Natural killer cell treated with Interleukin-12 subunit alpha and Interleukin-12 subunit beta and Interleukin-15 and Interleukin-18, amount 100 ng/mL, for 72 hours (primary cell): ENCODE measurements around the gene FAM83C. TPM values are rescaled to one million over a fixed set of nuclear protein-coding genes. Genes with fewer than 3 reads are reported as not detected.
"Not testable (repeated sequence)": the region's sequence is repeated elsewhere in the genome, so short reads cannot be mapped to it uniquely, and the experiment has no call there.

ENCODE experiments used
- ATAC-seq, 2 donors: fragments of 150-1000 bp; cut with Tn5 transposase in 1 of 2; sonication (Bioruptor Pico), chemical (Tn5 transposase) in 1 of 2; 2 replicates each; pipeline ENCODE4 v1.10.0; 2021
- DNase-seq: peaks from one replicate; pipeline ENCODE4 v3.0.0; 2022; ENCODE audit warnings: low spot score
- H3K27ac Mint-ChIP-seq, 2 donors: 1 replicate in 1 of 2; 2 replicates in 1 of 2; pipeline ENCODE4 v1.8.0; 2022; ENCODE audit warnings: mixed read lengths in 2 of 2, mild to moderate bottlenecking in 1 of 2, moderate library complexity in 1 of 2
- H3K27me3 Mint-ChIP-seq, 2 donors: 1 replicate in 1 of 2; 2 replicates in 1 of 2; pipeline ENCODE4 v1.8.0; 2022; ENCODE audit warnings: mixed read lengths in 2 of 2
- H3K36me3 Mint-ChIP-seq: one replicate; pipeline ENCODE4 v1.8.0; 2022; ENCODE audit warnings: mixed read lengths
- H3K4me1 Mint-ChIP-seq, 2 donors: 1 replicate in 1 of 2; 2 replicates in 1 of 2; pipeline ENCODE4 v1.8.0; 2022; ENCODE audit warnings: low read depth in 2 of 2, mixed read lengths in 2 of 2, mild to moderate bottlenecking in 1 of 2
- H3K4me3 Mint-ChIP-seq: one replicate; pipeline ENCODE4 v1.8.0; 2022; ENCODE audit warnings: mixed read lengths
- H3K9me3 Mint-ChIP-seq: 2 replicates; pipeline ENCODE4 v1.8.0; 2022; ENCODE audit warnings: mixed read lengths
- total RNA-seq, 2 donors: library from RNA; stranded (reverse); gene quantifications; one replicate each; pipeline ENCODE4 v1.2.3, GENCODE V29; 2022

The FAM83C gene
- total RNA-seq, 2 donors from 2014 or later: 0.10 TPM; not detected in 1

GRCh38 chr20:35267092-35267491 is 25.1 kb downstream of the FAM83C start:
- DNase-seq (no peak), ATAC-seq (no peak)
- H3K36me3 Mint-ChIP-seq: no peaks in the 10 kb centered on the region
- no peaks in the 10 kb centered on the region for H3K9me3 Mint-ChIP-seq
- H3K4me1 Mint-ChIP-seq: peaks cover 0 to 28% of the 10 kb centered on the region in 2 donors
- H3K27me3 Mint-ChIP-seq: no peaks in the 10 kb centered on the region
- no peak overlapping the region for H3K4me3 Mint-ChIP-seq
- H3K27ac Mint-ChIP-seq: peak overlapping the region in 1 of 2 donors; percentile 25

GRCh38 chr20:35264755-35265154 is 27.5 kb downstream of the FAM83C start:
- ATAC-seq (no peak), DNase-seq (no peak)
- H3K36me3 Mint-ChIP-seq: no peaks in the 10 kb centered on the region
- no peaks in the 10 kb centered on the region for H3K9me3 Mint-ChIP-seq
- peaks cover 0 to 20% of the 10 kb centered on the region in 2 donors for H3K4me1 Mint-ChIP-seq
- H3K4me3 Mint-ChIP-seq: no peak overlapping the region
- H3K27me3 Mint-ChIP-seq: no peaks in the 10 kb centered on the region
- no peak overlapping the region for H3K27ac Mint-ChIP-seq

- no peak for DNase-seq
- no peak overlapping the region for H3K27ac Mint-ChIP-seq
- no peaks in the 10 kb centered on the region for H3K27me3 Mint-ChIP-seq
- ATAC-seq: peak in 1 of 2 donors; percentile 28
- H3K36me3 Mint-ChIP-seq: no peaks in the 10 kb centered on the region
- peaks cover 0 to 16% of the 10 kb centered on the region in 2 donors for H3K4me1 Mint-ChIP-seq
- no peaks in the 10 kb centered on the region for H3K9me3 Mint-ChIP-seq
- H3K4me3 Mint-ChIP-seq: no peak overlapping the region
These were observed 28.5 kb downstream of the FAM83C start for GRCh38 chr20:35263532-35264341.

- H3K27ac Mint-ChIP-seq, ATAC-seq, H3K36me3 Mint-ChIP-seq, H3K4me3 Mint-ChIP-seq, H3K27me3 Mint-ChIP-seq, DNase-seq, H3K9me3 Mint-ChIP-seq: not testable (repeated sequence)
- H3K4me1 Mint-ChIP-seq: peaks cover 0 to 16% of the 10 kb centered on the region in 2 donors
These were observed 29.3 kb downstream of the FAM83C start for GRCh38 chr20:35262731-35263531.

GRCh38 chr20:35262321-35262720 is 29.9 kb downstream of the FAM83C start:
- H3K27ac Mint-ChIP-seq, H3K4me3 Mint-ChIP-seq, DNase-seq, H3K36me3 Mint-ChIP-seq, H3K9me3 Mint-ChIP-seq, ATAC-seq, H3K27me3 Mint-ChIP-seq: not testable (repeated sequence)
- H3K4me1 Mint-ChIP-seq: peaks cover 0 to 12% of the 10 kb centered on the region in 2 donors

GRCh38 chr20:35260426-35260825 is 31.8 kb downstream of the FAM83C start:
- H3K27ac Mint-ChIP-seq: no peak overlapping the region
- ATAC-seq (no peak), DNase-seq (no peak)
- no peaks in the 10 kb centered on the region for H3K36me3 Mint-ChIP-seq
- H3K4me1 Mint-ChIP-seq: peaks cover 0 to 6% of the 10 kb centered on the region in 2 donors
- H3K27me3 Mint-ChIP-seq: no peaks in the 10 kb centered on the region
- H3K9me3 Mint-ChIP-seq: no peaks in the 10 kb centered on the region
- H3K4me3 Mint-ChIP-seq: no peak overlapping the region

- no peak for ATAC-seq
- DNase-seq: no peak
- no peaks in the 10 kb centered on the region for H3K9me3 Mint-ChIP-seq
- H3K27me3 Mint-ChIP-seq: no peaks in the 10 kb centered on the region
- H3K4me1 Mint-ChIP-seq: peaks cover 3 to 11% of the 10 kb centered on the region in 2 donors
- no peak overlapping the region for H3K27ac Mint-ChIP-seq
- no peaks in the 10 kb centered on the region for H3K36me3 Mint-ChIP-seq
- H3K4me3 Mint-ChIP-seq: no peak overlapping the region
These were observed 34.9 kb downstream of the FAM83C start for GRCh38 chr20:35257175-35257909.

- no peaks in the 10 kb centered on the region for H3K36me3 Mint-ChIP-seq
- H3K9me3 Mint-ChIP-seq: no peaks in the 10 kb centered on the region
- ATAC-seq (no peak), DNase-seq (no peak)
- H3K4me3 Mint-ChIP-seq: no peak overlapping the region
- peaks cover 23 to 28% of the 10 kb centered on the region in 2 donors for H3K4me1 Mint-ChIP-seq
- no peaks in the 10 kb centered on the region for H3K27me3 Mint-ChIP-seq
- no peak overlapping the region for H3K27ac Mint-ChIP-seq
These were observed 37.7 kb downstream of the FAM83C start for GRCh38 chr20:35254448-35254999.

- H3K27me3 Mint-ChIP-seq: no peaks in the 10 kb centered on the region
- DNase-seq (no peak), ATAC-seq (no peak)
- no peaks in the 10 kb centered on the region for H3K36me3 Mint-ChIP-seq
- peak overlapping the region in 1 of 2 donors; percentile 79 for H3K27ac Mint-ChIP-seq
- H3K9me3 Mint-ChIP-seq: no peaks in the 10 kb centered on the region
- no peak overlapping the region for H3K4me3 Mint-ChIP-seq
- H3K4me1 Mint-ChIP-seq: peaks cover 23 to 28% of the 10 kb centered on the region in 2 donors
These were observed 39.2 kb downstream of the FAM83C start for GRCh38 chr20:35253010-35253409.

- Mint-ChIP-seq H3K4me3 (peak overlapping the region; percentile 73), H3K27ac (peak overlapping the region; percentile 78 to 79), H3K4me1 (peaks cover 23 to 32% of the 10 kb centered on the region in 2 donors)
- not testable (repeated sequence) for H3K36me3 Mint-ChIP-seq, H3K27me3 Mint-ChIP-seq, H3K9me3 Mint-ChIP-seq, DNase-seq
- peak in 1 of 2 donors; percentile 22 for ATAC-seq
These were observed 39.6 kb downstream of the FAM83C start for GRCh38 chr20:35252598-35252997.

GRCh38 chr20:35252037-35252461 is 40.2 kb downstream of the FAM83C start:
- DNase-seq (peak; percentile 68), ATAC-seq (peak; percentile 92 to 93)
- H3K27ac Mint-ChIP-seq: peak overlapping the region; percentile 78 to 79
- no peaks in the 10 kb centered on the region for H3K9me3 Mint-ChIP-seq
- H3K4me3 Mint-ChIP-seq: peak overlapping the region; percentile 73
- H3K36me3 Mint-ChIP-seq: no peaks in the 10 kb centered on the region
- peaks cover 23 to 33% of the 10 kb centered on the region in 2 donors for H3K4me1 Mint-ChIP-seq
- no peaks in the 10 kb centered on the region for H3K27me3 Mint-ChIP-seq

- Mint-ChIP-seq H3K27me3 (no peaks in the 10 kb centered on the region), H3K36me3 (no peaks in the 10 kb centered on the region), H3K9me3 (no peaks in the 10 kb centered on the region), H3K27ac (peak overlapping the region; percentile 78 to 79), H3K4me3 (peak overlapping the region; percentile 73), H3K4me1 (peaks cover 23 to 33% of the 10 kb centered on the region in 2 donors)
- no peak for DNase-seq
- no peak for ATAC-seq
These were observed 40.6 kb downstream of the FAM83C start for GRCh38 chr20:35251613-35251940.

GRCh38 chr20:35248641-35249475 is 43.4 kb downstream of the FAM83C start:
- Mint-ChIP-seq H3K9me3 (no peaks in the 10 kb centered on the region), H3K36me3 (no peaks in the 10 kb centered on the region), H3K27me3 (no peaks in the 10 kb centered on the region), H3K4me1 (peaks cover 23 to 28% of the 10 kb centered on the region in 2 donors), H3K4me3 (no peak overlapping the region), H3K27ac (no peak overlapping the region)
- DNase-seq (no peak), ATAC-seq (no peak)
